ENCODE measurements around the gene UPB1.

GRCh38 chr22:24517446-24517845 is 22.3 kb downstream of the UPB1 start:
- TF ChIP-seq SP1 (IDR thresholded peaks at IDR 0.05) (no peak), TARDBP (IDR thresholded peaks at IDR 0.05) (no peak), BHLHE40 (IDR thresholded peaks at IDR 0.05; ENCODE audit: borderline replicate concordance) (no peak), L3MBTL2 (conservative IDR thresholded peaks at IDR 0.05) (no peak), ARNT (IDR thresholded peaks at IDR 0.05) (no peak)
